Measurements from ENCODE around the gene GEMIN7. TPM values are rescaled to one million over a fixed set of nuclear protein-coding genes. Genes with fewer than 3 reads are reported as not detected.
"Not testable (repeated sequence)": the region's sequence is repeated elsewhere in the genome, so short reads cannot be mapped to it uniquely, and the experiment has no call there.

Gene GEMIN7
- total and polyA plus RNA-seq, 4 donors, result 18.7 to 29.0 (median 22.7) TPM

DNA sequence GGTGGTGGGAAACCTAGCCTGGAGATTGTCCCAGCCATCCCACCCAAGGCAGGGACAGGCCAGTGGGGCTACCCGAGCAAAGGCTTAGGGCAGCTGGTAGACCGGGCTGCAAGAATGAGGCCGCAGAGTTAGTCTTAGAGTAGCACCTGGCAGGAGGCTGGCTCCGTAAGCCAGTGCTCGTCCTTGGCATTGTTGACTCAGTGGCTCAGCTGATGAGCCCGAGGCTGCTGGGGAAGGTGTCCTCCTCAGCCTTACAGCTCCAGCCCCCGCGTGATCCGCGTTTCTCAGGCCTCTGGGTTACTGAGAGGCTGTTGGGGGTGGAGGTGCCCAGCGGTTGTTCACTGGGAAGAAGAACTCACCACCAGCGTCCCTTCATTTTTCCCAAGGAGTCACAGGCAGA, 38.6 kb downstream of the GEMIN7 start:
- Histone ChIP-seq H3K27me3 (ENCODE audit: control insufficient read depth in 3 of 3, insufficient read depth in 3 of 3, low read length in 2 of 3) (no peaks in the 10 kb centered on the region), H3K27ac (ENCODE audit: low read depth in 1 of 2, low read length in 1 of 2) (no peak overlapping the region), H3K9me3 (ENCODE audit: control insufficient read depth in 4 of 4, insufficient read depth in 3 of 4, low read length in 3 of 4) (no peaks in the 10 kb centered on the region), H3K4me3 (no peak overlapping the region), H3K4me1 (ENCODE audit: control insufficient read depth in 5 of 5, insufficient read depth in 5 of 5, low read length in 5 of 5) (peaks cover 0 to 30% (median 2%) of the 10 kb centered on the region in 5 donors), H3K9ac (ENCODE audit: insufficient read depth in 1 of 2, low read length in 2 of 2) (no peak overlapping the region), H3K36me3 (ENCODE audit: control insufficient read depth in 4 of 4, insufficient read depth in 4 of 4, low read length in 4 of 4) (no peaks in the 10 kb centered on the region)
- no peak for DNase-seq
- 78 to 81% methylated on average over 12 of the region's 12 CpGs for WGBS, 2 donors
- no peak for ATAC-seq (ENCODE audit: insufficient read depth, low FRiP score)
- TF ChIP-seq, protein P1, sequence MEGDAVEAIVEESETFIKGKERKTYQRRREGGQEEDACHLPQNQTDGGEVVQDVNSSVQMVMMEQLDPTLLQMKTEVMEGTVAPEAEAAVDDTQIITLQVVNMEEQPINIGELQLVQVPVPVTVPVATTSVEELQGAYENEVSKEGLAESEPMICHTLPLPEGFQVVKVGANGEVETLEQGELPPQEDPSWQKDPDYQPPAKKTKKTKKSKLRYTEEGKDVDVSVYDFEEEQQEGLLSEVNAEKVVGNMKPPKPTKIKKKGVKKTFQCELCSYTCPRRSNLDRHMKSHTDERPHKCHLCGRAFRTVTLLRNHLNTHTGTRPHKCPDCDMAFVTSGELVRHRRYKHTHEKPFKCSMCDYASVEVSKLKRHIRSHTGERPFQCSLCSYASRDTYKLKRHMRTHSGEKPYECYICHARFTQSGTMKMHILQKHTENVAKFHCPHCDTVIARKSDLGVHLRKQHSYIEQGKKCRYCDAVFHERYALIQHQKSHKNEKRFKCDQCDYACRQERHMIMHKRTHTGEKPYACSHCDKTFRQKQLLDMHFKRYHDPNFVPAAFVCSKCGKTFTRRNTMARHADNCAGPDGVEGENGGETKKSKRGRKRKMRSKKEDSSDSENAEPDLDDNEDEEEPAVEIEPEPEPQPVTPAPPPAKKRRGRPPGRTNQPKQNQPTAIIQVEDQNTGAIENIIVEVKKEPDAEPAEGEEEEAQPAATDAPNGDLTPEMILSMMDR (IDR thresholded peaks at IDR 0.05; ENCODE audit: control extremely low read depth, extremely low read depth), result no peak

DNA sequence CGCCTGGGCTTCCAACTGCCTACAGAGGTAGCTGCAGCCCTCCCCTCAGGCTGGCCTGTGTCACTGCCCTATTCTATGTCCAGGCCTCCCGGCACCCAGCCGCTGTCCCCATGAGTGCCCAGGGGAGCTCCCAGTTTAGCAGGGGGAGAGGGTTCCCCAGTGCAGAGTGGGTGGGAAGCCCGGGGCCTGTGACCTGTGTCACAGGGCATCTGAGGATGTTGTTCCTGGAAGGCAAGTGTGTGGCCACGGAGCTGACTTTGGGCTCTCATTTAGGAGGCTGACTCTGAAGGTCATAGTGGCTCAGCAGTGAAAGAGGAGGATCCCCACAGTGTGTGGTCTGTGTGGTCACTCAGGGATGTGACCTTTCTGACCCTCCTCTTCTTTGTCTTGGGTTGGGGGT, 39.0 kb downstream of the GEMIN7 start:
- Histone ChIP-seq H3K4me3 (no peak overlapping the region), H3K27me3 (ENCODE audit: control insufficient read depth in 3 of 3, insufficient read depth in 3 of 3, low read length in 2 of 3) (no peaks in the 10 kb centered on the region), H3K36me3 (ENCODE audit: control insufficient read depth in 4 of 4, insufficient read depth in 4 of 4, low read length in 4 of 4) (no peaks in the 10 kb centered on the region), H3K9ac (ENCODE audit: insufficient read depth in 1 of 2, low read length in 2 of 2) (no peak overlapping the region), H3K9me3 (ENCODE audit: control insufficient read depth in 4 of 4, insufficient read depth in 3 of 4, low read length in 3 of 4) (no peaks in the 10 kb centered on the region), H3K27ac (ENCODE audit: low read depth in 1 of 2, low read length in 1 of 2) (no peak overlapping the region), H3K4me1 (ENCODE audit: control insufficient read depth in 5 of 5, insufficient read depth in 5 of 5, low read length in 5 of 5) (peaks cover 0 to 25% (median 0%) of the 10 kb centered on the region in 5 donors)
- ATAC-seq (ENCODE audit: insufficient read depth, low FRiP score) (no peak), DNase-seq (no peak)
- 66 to 82% methylated on average over 5 of the region's 5 CpGs for WGBS, 2 donors
- TF ChIP-seq, protein P1 (IDR thresholded peaks at IDR 0.05; ENCODE audit: control extremely low read depth, extremely low read depth), result no peak

DNA sequence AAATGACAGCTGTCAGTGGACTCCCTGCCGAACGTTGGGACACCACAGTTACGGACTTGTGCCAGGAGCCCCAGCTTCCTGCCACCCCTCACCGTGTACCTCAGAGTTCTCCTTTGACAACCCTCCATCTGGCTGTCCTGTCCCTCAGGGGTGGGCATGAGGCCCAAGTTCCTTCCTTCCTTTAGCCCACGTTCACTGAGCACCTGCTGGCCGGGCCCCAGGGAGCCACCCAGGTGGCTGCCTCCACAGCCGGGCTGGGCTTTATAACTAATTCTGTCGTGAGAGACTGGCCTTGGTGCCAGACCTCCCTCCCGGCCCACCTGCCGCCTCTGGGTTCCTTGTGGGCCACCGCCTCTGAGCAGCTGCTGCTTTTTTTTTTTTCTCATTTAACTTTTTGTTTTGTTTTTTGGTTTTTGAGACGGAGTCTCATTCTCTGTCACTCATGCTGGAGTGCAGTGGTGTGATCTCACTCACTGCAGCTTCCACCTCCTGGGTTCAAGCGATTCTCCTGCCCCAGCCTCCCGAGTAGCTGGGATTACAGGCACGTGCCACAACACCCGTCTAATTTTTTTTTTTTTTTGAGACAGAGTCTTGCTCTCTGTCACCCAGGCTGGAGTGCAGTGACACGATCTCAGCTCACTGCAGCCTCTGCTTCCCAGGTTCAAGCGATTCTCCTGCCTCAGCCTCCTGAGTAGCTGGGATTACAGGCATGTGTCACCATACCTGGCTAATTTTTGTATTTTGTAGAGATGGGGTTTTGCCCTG, 39.7 kb downstream of the GEMIN7 start:
- DNase-seq; H3K9me3 ChIP-seq (ENCODE audit: control insufficient read depth in 4 of 4, insufficient read depth in 3 of 4, low read length in 3 of 4); H3K4me3 ChIP-seq; H3K27me3 ChIP-seq (ENCODE audit: control insufficient read depth in 3 of 3, insufficient read depth in 3 of 3, low read length in 2 of 3); ATAC-seq (ENCODE audit: insufficient read depth, low FRiP score); H3K36me3 ChIP-seq (ENCODE audit: control insufficient read depth in 4 of 4, insufficient read depth in 4 of 4, low read length in 4 of 4); H3K9ac ChIP-seq (ENCODE audit: insufficient read depth in 1 of 2, low read length in 2 of 2): not testable (repeated sequence)
- H3K27ac ChIP-seq (ENCODE audit: low read depth in 1 of 2, low read length in 1 of 2), result peak overlapping the region in 1 of 2 donors; percentile 20
- 28 to 54% methylated on average over 18 of the region's 18 CpGs for WGBS, 2 donors
- peaks cover 0 to 22% (median 0%) of the 10 kb centered on the region in 5 donors for H3K4me1 ChIP-seq (ENCODE audit: control insufficient read depth in 5 of 5, insufficient read depth in 5 of 5, low read length in 5 of 5)

DNA sequence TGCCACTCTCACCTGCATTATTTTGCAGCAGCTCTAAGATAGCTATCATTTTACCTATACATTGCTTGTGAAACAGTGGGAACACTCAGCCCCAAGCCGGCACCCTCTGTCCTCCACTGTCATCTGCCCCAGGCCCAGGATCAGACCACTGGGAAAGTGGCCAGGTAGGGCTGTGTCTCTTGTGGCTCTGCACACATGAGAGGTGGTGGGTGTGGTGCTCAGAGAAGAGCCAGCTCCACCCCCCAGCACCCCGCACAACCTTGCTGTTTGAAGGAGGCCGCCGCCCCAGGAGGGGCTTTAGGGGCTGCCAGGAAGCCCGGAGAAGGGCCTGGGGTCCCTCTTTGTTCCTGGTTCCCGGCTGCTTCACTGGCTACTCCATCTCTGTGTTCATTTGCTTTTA, 40.5 kb downstream of the GEMIN7 start:
- no peak overlapping the region for H3K4me3 ChIP-seq
- H3K9ac ChIP-seq (ENCODE audit: insufficient read depth in 1 of 2, low read length in 2 of 2), result no peak overlapping the region
- H3K36me3 ChIP-seq (ENCODE audit: control insufficient read depth in 4 of 4, insufficient read depth in 4 of 4, low read length in 4 of 4), result no peaks in the 10 kb centered on the region
- no peaks in the 10 kb centered on the region for H3K9me3 ChIP-seq (ENCODE audit: control insufficient read depth in 4 of 4, insufficient read depth in 3 of 4, low read length in 3 of 4)
- no peak for ATAC-seq (ENCODE audit: insufficient read depth, low FRiP score)
- H3K27me3 ChIP-seq (ENCODE audit: control insufficient read depth in 3 of 3, insufficient read depth in 3 of 3, low read length in 2 of 3), result no peaks in the 10 kb centered on the region
- TF ChIP-seq, protein P1 (IDR thresholded peaks at IDR 0.05; ENCODE audit: control extremely low read depth, extremely low read depth), result no peak
- 81 to 86% methylated on average over 6 of the region's 6 CpGs for WGBS, 2 donors
- peaks cover 0 to 18% (median 0%) of the 10 kb centered on the region in 5 donors for H3K4me1 ChIP-seq (ENCODE audit: control insufficient read depth in 5 of 5, insufficient read depth in 5 of 5, low read length in 5 of 5)
- no peak overlapping the region for H3K27ac ChIP-seq (ENCODE audit: low read depth in 1 of 2, low read length in 1 of 2)
- DNase-seq, result no peak

Measured in lung (tissue), 12 donors.